Left forelimb (tissue), 1 donor: ENCODE data around the gene RAPGEF2.
A peak's percentile ranks its signal among the peaks of the same experiment; 100 is the strongest.

ENCODE experiments used
- DNase-seq: peaks from one replicate; pipeline ENCODE4 v3.0.0-alpha.2; 2018; ENCODE audit warnings: low spot score

RAPGEF2 gene

GRCh38 chr4:159197885-159198269 lies 95.0 kb downstream of the RAPGEF2 start:
- no peak for DNase-seq

GRCh38 chr4:159199826-159200225 lies 96.9 kb downstream of the RAPGEF2 start:
- DNase-seq, result no peak

GRCh38 chr4:159201168-159201567 lies 98.3 kb downstream of the RAPGEF2 start:
- DNase-seq, result no peak

- DNase-seq, result no peak
Measured at GRCh38 chr4:159204566-159204965, 101.7 kb downstream of the RAPGEF2 start.

- DNase-seq, result no peak
Measured at GRCh38 chr4:159205466-159205865, 102.6 kb downstream of the RAPGEF2 start.

- DNase-seq, result no peak
Measured at GRCh38 chr4:159206427-159206871, 103.6 kb downstream of the RAPGEF2 start.

- DNase-seq, result no peak
Measured at GRCh38 chr4:159209249-159209648, 106.4 kb downstream of the RAPGEF2 start.

GRCh38 chr4:159210975-159211374 lies 108.1 kb downstream of the RAPGEF2 start:
- no peak for DNase-seq

- no peak for DNase-seq
Measured at GRCh38 chr4:159212675-159213293, 109.9 kb downstream of the RAPGEF2 start.

GRCh38 chr4:159216834-159217233 lies 114.0 kb downstream of the RAPGEF2 start:
- DNase-seq, result no peak

GRCh38 chr4:159219862-159220261 lies 117.0 kb downstream of the RAPGEF2 start:
- DNase-seq, result no peak

- DNase-seq, result no peak
Measured at GRCh38 chr4:159220353-159220752, 117.5 kb downstream of the RAPGEF2 start.

- DNase-seq, result no peak
Measured at GRCh38 chr4:159221280-159221679, 118.4 kb downstream of the RAPGEF2 start.

GRCh38 chr4:159222043-159222552 lies 119.2 kb downstream of the RAPGEF2 start:
- DNase-seq, result no peak

GRCh38 chr4:159224408-159224807 lies 121.5 kb downstream of the RAPGEF2 start:
- no peak for DNase-seq

GRCh38 chr4:159227378-159227777 lies 124.5 kb downstream of the RAPGEF2 start:
- no peak for DNase-seq

- peak; percentile 70 for DNase-seq
Measured at GRCh38 chr4:159227984-159228383, 125.1 kb downstream of the RAPGEF2 start.

- no peak for DNase-seq
Measured at GRCh38 chr4:159229164-159229563, 126.3 kb downstream of the RAPGEF2 start.

GRCh38 chr4:159232465-159233106 lies 129.7 kb downstream of the RAPGEF2 start:
- DNase-seq, result no peak

- no peak for DNase-seq
Measured at GRCh38 chr4:159235779-159236368, 133.0 kb downstream of the RAPGEF2 start.

GRCh38 chr4:159237975-159238374 lies 135.1 kb downstream of the RAPGEF2 start:
- no peak for DNase-seq

GRCh38 chr4:159238631-159239030 lies 135.8 kb downstream of the RAPGEF2 start:
- no peak for DNase-seq

GRCh38 chr4:159239629-159240028 lies 136.8 kb downstream of the RAPGEF2 start:
- DNase-seq, result no peak
